Measurements from ENCODE around the gene RNF213.

Gene RNF213

GRCh38 chr17:80371196-80371595, 110.5 kb downstream of the RNF213 start:
- TF ChIP-seq, protein P1, sequence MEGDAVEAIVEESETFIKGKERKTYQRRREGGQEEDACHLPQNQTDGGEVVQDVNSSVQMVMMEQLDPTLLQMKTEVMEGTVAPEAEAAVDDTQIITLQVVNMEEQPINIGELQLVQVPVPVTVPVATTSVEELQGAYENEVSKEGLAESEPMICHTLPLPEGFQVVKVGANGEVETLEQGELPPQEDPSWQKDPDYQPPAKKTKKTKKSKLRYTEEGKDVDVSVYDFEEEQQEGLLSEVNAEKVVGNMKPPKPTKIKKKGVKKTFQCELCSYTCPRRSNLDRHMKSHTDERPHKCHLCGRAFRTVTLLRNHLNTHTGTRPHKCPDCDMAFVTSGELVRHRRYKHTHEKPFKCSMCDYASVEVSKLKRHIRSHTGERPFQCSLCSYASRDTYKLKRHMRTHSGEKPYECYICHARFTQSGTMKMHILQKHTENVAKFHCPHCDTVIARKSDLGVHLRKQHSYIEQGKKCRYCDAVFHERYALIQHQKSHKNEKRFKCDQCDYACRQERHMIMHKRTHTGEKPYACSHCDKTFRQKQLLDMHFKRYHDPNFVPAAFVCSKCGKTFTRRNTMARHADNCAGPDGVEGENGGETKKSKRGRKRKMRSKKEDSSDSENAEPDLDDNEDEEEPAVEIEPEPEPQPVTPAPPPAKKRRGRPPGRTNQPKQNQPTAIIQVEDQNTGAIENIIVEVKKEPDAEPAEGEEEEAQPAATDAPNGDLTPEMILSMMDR (conservative IDR thresholded peaks at IDR 0.05; ENCODE audit: low read depth, low read length) = no peak
- H3K4me3 ChIP-seq (ENCODE audit: low read length) = no peak overlapping the region
- no peak for DNase-seq (ENCODE audit: low read depth)

DNA sequence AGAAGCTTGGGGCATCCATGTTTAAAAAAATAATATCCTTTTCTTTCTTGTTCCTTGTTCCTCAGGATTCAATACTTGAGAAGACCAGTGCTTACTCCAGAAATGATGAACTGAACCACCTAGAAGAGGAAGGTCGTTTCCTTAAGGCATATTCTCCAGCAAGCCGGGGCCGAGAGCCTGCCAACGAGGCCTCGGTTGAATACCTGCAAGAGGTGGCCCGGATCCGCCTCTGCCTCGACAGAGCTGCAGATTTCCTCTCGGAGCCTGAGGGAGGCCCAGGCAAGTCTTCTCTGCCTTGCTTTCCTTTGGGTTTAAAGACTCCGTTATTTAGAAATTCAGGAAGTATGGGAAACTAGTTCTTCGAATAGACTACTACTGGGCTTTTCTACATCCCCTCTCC, 111.8 kb downstream of the RNF213 start:
- H3K4me3 ChIP-seq (ENCODE audit: low read length) = no peak overlapping the region
- DNase-seq (ENCODE audit: low read depth) = no peak
- TF ChIP-seq, protein P1 (conservative IDR thresholded peaks at IDR 0.05; ENCODE audit: low read depth, low read length) = no peak

GRCh38 chr17:80372922-80373570, 112.4 kb downstream of the RNF213 start:
- H3K4me3 ChIP-seq (ENCODE audit: low read length) = no peak overlapping the region
- TF ChIP-seq, protein P1 (conservative IDR thresholded peaks at IDR 0.05; ENCODE audit: low read depth, low read length) = no peak
- no peak for DNase-seq (ENCODE audit: low read depth)

GRCh38 chr17:80374039-80374731, 113.5 kb downstream of the RNF213 start:
- DNase-seq (ENCODE audit: low read depth) = no peak
- H3K4me3 ChIP-seq (ENCODE audit: low read length) = no peak overlapping the region
- TF ChIP-seq, protein P1 (conservative IDR thresholded peaks at IDR 0.05; ENCODE audit: low read depth, low read length) = no peak

DNA sequence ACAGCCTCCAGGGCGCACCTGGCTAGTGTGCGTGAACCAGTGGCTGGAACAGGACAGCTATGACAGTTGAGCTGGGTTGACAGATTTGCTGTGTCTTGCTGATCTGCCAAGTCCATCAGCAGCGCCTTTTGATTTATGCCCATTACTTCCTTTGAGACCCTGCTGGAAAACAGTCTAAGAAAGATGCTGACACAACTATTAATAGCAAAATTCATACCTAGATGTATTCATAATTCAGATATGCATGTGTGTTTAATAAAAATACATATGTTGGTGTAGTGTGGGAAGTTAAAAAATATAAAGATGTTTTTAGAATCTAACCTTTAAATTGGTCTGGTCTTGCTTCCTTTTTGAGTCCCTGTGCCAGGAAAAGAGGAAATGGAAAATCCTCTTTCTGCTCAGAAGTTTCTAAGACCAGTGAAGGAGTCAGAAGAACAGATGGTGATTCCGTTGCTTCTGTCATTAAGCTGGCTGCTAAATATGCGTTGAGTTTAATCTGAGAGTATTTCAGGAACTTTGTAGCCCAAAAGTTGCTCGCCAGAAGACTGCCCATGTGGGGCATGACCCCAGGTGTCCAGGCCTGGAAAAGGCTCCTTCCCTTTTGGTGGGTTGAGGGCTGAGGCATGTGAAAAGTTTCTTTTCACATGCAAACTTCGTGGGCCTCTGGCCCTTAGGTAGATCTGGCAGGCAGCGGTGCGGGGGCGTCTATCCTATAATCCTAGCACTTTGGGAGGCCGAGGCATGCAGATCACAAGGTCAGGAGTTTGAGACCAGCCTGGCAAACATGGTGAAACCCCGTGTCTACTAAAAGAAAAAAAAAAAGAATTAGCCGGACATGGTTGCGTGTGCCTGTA, 114.3 kb downstream of the RNF213 start:
- no peak for DNase-seq (ENCODE audit: low read depth)
- H3K4me3 ChIP-seq (ENCODE audit: low read length) = no peak overlapping the region
- TF ChIP-seq, protein P1 (conservative IDR thresholded peaks at IDR 0.05; ENCODE audit: low read depth, low read length) = no peak

DNA sequence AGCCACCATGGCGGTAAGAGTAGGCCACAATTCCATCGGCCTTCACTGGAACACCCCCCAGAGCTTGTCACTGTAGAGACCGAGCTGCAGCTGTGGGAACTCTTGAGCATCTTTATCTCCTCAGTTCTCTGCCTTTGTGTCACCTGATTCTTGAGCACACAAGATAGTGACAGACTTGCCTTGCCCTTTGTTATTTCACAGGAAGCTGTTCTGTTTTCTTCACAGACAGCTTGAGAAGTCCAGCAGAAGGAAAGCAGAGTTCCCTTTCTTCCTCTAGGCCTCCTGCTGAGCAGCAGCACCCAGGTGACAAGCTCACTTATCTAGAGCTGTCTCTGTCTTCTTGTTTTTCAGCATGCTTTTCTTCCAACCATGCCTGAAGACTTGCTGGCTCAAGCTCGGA, 115.9 kb downstream of the RNF213 start:
- TF ChIP-seq, protein P1 (conservative IDR thresholded peaks at IDR 0.05; ENCODE audit: low read depth, low read length) = no peak
- no peak for DNase-seq (ENCODE audit: low read depth)
- H3K4me3 ChIP-seq (ENCODE audit: low read length) = no peak overlapping the region
